Stimulated activated naive CD8-positive, alpha-beta T cell treated with anti-CD3 and anti-CD28 coated beads, Interleukin-15, amount 100 ng/mL, for 72 hours (primary cell): ENCODE data around the gene TLCD3B.

Source experiments
- ATAC-seq: fragments of 150-1000 bp; cut with Tn5 transposase; 2 replicates; pipeline ENCODE4 v1.10.0; 2021; ENCODE audit warnings: mild to moderate bottlenecking, moderate library complexity
- DNase-seq, 2 donors: peaks; one replicate each; pipeline ENCODE4 v3.0.0; 2021 to 2022
- H3K27ac Mint-ChIP-seq, 2 donors: one replicate each; pipeline ENCODE4 v1.8.0; 2022; ENCODE audit warnings: mild to moderate bottlenecking in 2 of 2, mixed read lengths in 2 of 2, moderate library complexity in 2 of 2
- H3K27me3 Mint-ChIP-seq: one replicate; pipeline ENCODE4 v1.8.0; 2022; ENCODE audit warnings: mixed read lengths
- H3K4me1 Mint-ChIP-seq: one replicate; pipeline ENCODE4 v1.8.0; 2022; ENCODE audit warnings: mild to moderate bottlenecking, mixed read lengths
- H3K4me3 Mint-ChIP-seq, 2 donors: one replicate each; pipeline ENCODE4 v1.8.0; 2022; ENCODE audit warnings: mild to moderate bottlenecking in 2 of 2, mixed read lengths in 2 of 2, moderate library complexity in 1 of 2
- H3K9me3 Mint-ChIP-seq, 2 donors: one replicate each; pipeline ENCODE4 v1.8.0; 2022; ENCODE audit warnings: mixed read lengths in 2 of 2

The TLCD3B gene

GRCh38 chr16:29983420-29984136 is 47.5 kb downstream of the TLCD3B start:
- ATAC-seq (no peak), DNase-seq (no peak)
- Mint-ChIP-seq H3K27ac (peak overlapping the region; percentile 65 to 69), H3K9me3 (no peaks in the 10 kb centered on the region), H3K4me3 (no peak overlapping the region), H3K4me1 (no peaks in the 10 kb centered on the region), H3K27me3 (no peaks in the 10 kb centered on the region)

DNA sequence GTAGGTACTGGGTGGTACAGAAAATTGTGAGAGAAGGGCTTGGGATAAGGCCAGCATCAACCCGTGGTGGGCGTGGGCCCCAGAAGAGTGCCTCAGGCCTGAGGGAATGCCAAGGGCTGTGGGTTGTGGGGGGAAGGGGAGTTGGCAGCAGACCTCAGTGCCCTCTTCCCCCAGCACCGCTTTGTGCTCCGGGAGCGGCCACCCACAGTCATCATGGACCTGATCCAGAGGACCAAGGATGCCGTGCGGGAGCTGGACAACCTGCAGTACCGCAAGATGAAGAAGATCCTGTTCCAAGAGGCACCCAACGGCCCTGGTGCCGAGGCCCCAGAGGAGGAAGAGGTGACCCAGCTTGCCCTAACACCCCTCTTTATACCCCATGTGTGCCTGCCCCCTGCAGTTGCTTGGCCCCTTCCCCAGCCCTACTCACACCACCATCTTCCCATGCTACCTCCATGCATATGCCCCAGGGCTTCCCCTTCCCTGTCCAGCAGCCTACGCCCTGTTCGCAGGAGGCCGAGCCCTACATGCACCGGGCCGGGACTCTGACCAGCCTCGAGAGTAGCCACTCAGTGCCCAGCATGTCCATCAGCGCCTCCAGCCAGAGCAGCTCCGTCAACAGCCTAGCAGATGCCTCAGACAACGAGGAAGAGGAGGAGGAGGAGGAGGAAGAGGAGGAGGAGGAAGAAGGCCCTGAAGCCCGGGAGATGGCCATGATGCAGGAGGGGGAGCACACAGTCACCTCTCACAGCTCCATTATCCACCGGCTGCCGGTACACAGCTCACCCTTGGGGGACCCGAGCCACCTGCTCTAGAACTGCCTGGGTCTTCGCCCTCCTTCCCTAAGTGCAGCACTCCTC is 48.3 kb downstream of the TLCD3B start:
- no peaks in the 10 kb centered on the region for H3K27me3 Mint-ChIP-seq
- no peaks in the 10 kb centered on the region for H3K9me3 Mint-ChIP-seq
- H3K27ac Mint-ChIP-seq, result no peak overlapping the region
- H3K4me3 Mint-ChIP-seq, result no peak overlapping the region
- H3K4me1 Mint-ChIP-seq, result no peaks in the 10 kb centered on the region
- ATAC-seq, result no peak
- DNase-seq, result no peak

DNA sequence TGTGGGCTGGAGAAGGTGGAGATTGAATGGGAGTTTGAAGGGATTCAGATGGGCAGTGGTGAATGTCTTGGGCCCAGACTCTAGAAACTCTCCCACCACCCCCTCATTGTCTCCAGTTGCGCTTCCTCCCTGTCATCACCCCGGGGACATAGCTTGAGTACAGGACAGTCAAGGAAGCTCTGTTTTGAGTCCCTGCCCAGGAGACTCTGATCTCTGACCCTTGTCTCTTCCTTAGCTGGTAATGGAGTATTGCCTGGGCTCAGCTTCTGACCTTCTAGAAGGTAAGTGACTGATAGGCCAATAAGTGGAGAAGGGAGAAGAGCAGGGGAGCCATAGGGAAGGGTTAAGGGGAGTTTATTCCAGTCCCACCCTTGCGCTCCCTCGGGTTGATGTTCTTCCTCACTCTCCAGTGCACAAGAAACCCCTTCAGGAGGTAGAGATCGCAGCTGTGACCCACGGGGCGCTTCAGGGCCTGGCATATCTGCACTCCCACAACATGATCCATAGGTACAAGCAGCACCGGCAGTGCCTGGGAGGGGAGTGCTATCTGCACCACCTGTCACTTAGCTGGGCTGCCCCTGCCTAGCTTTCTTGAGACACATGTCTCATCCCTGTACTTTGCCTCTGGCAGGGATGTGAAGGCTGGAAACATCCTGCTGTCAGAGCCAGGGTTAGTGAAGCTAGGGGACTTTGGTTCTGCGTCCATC is 52.4 kb downstream of the TLCD3B start:
- Mint-ChIP-seq H3K9me3 (no peaks in the 10 kb centered on the region), H3K27me3 (no peaks in the 10 kb centered on the region), H3K4me3 (no peak overlapping the region), H3K4me1 (peaks cover 33% of the 10 kb centered on the region), H3K27ac (peak overlapping the region; percentile 49 to 77)
- no peak for ATAC-seq
- no peak for DNase-seq

DNA sequence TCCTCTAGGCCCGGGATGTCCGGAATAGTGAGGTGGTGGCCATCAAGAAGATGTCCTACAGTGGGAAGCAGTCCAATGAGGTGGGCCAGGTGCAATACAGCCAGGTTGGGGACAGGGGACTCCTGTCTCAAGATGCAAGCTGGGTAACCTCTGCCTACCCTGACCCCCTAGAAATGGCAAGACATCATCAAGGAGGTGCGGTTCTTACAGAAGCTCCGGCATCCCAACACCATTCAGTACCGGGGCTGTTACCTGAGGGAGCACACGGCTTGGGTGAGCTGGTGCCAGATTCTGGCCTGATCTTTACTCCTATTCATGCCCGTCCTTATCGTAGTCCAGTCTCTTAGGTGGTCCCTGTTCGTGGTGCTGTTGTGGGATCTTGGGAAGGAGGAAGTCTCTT is 53.0 kb downstream of the TLCD3B start:
- Mint-ChIP-seq H3K27ac (no peak overlapping the region), H3K9me3 (peaks cover 4 to 5% of the 10 kb centered on the region in 2 donors), H3K4me1 (peaks cover 39% of the 10 kb centered on the region), H3K4me3 (no peak overlapping the region), H3K27me3 (no peaks in the 10 kb centered on the region)
- no peak for DNase-seq
- no peak for ATAC-seq

DNA sequence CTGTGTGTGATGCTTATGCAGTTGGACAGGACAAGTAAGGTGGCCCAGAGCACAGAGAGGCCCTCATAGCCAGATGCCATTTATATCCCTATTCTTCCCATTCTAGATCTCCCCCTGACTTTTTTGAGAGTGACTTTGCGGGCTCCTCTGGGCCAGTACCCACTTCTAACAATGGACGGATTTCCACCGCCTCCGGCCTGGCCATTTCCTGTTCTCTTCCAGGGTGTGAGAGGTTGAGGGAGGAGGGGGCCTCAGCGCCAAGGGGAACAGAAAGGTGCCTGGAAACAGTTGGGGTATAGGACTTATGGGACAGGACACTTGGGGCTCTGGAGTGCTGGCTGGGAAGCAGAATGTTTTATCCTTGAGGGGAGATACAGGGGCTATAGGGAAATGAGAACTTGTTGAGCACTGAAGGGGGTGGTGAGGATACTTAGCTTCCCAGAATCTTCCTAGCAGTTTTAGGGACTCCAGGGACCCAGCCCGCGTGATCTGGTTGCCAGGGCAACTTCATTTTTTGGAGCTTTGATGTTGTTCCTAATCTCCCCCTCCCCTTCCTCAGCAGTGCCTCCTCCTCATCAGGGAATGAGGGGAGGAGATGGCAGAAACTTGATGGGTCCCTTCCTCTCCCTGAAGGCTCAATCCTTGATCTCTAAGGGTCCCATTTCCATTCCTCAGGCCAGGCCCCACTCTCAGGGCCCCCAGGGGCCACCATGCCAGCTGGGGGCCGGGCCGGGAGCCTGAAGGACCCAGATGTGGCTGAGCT is 53.8 kb downstream of the TLCD3B start:
- Mint-ChIP-seq H3K27ac (peak overlapping the region in 1 of 2 donors; percentile 36), H3K9me3 (peaks cover 8 to 9% of the 10 kb centered on the region in 2 donors), H3K4me1 (peaks cover 43% of the 10 kb centered on the region), H3K27me3 (no peaks in the 10 kb centered on the region), H3K4me3 (no peak overlapping the region)
- DNase-seq (no peak), ATAC-seq (no peak)

- H3K4me1 Mint-ChIP-seq, result peaks cover 43% of the 10 kb centered on the region
- peak overlapping the region; percentile 95 to 99 for H3K4me3 Mint-ChIP-seq
- no peak for ATAC-seq
- peaks cover 8 to 9% of the 10 kb centered on the region in 2 donors for H3K9me3 Mint-ChIP-seq
- no peak for DNase-seq
- peak overlapping the region; percentile 23 to 52 for H3K27ac Mint-ChIP-seq
- no peaks in the 10 kb centered on the region for H3K27me3 Mint-ChIP-seq
Observed at GRCh38 chr16:29975811-29976511, 55.1 kb downstream of the TLCD3B start.

- Mint-ChIP-seq H3K27me3 (no peaks in the 10 kb centered on the region), H3K4me1 (peaks cover 43% of the 10 kb centered on the region), H3K27ac (peak overlapping the region; percentile 23 to 93), H3K4me3 (peak overlapping the region; percentile 95 to 99), H3K9me3 (peaks cover 8 to 9% of the 10 kb centered on the region in 2 donors)
- DNase-seq (no peak), ATAC-seq (no peak)
Observed at GRCh38 chr16:29975134-29975538, 55.9 kb downstream of the TLCD3B start.
